Stimulated activated CD8-positive, alpha-beta memory T cell treated with anti-CD3 and anti-CD28 coated beads, Interleukin-12 subunit alpha, Interleukin-12 subunit beta, amount 100 ng/mL, for 24 hours (primary cell): ENCODE results near the gene PACS1.
"Not testable (repeated sequence)": the region's sequence is repeated elsewhere in the genome, so short reads cannot be mapped to it uniquely, and the experiment has no call there.

Experiments
- DNase-seq: peaks from one replicate; pipeline ENCODE4 v3.0.0-alpha.2; 2020; ENCODE audit errors: extremely low read depth

The PACS1 gene

DNA sequence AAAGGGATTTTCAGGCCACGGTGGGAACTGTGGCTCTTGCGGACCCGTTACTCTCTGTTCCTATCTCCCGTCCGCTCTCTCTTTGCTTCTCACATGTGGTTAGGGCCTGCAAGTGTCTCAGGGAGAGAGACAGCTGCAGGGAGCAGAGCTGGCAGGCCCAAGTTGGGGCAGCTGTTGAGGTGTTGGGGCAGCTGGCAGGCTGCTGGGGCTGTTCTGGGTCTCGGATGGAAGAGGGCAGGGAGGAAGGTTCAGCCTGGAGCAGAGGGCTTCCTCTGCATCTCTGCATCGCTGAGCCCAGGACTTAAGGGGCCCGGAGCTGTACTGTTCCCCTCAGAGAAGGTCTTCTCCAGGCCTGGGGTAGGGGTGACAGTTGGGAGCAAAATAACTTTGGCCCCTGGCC, 205.3 kb downstream of the PACS1 start:
- DNase-seq, result no peak

DNA sequence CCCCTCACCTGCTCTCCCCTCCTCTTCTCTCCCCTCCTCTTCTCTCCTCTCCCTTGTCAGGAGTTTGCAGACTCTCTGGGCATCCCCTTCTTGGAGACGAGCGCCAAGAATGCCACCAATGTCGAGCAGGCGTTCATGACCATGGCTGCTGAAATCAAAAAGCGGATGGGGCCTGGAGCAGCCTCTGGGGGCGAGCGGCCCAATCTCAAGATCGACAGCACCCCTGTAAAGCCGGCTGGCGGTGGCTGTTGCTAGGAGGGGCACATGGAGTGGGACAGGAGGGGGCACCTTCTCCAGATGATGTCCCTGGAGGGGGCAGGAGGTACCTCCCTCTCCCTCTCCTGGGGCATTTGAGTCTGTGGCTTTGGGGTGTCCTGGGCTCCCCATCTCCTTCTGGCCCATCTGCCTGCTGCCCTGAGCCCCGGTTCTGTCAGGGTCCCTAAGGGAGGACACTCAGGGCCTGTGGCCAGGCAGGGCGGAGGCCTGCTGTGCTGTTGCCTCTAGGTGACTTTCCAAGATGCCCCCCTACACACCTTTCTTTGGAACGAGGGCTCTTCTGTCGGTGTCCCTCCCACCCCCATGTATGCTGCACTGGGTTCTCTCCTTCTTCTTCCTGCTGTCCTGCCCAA, 206.0 kb downstream of the PACS1 start:
- no peak for DNase-seq

GRCh38 chr11:66276619-66277018, 206.5 kb downstream of the PACS1 start:
- DNase-seq, result not testable (repeated sequence)

DNA sequence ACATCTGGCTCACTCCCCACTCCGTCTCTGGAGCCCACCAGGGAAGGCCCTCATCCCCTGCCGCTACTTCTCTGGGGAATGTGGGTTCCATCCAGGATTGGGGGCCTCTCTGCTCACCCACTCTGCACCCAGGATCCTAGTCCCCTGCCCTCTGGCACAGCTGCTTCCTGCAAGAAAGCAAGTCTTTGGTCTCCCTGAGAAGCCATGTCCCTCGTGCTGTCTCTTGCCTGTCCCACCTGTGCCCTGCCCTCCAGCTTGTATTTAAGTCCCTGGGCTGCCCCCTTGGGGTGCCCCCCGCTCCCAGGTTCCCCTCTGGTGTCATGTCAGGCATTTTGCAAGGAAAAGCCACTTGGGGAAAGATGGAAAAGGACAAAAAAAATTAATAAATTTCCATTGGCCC, 207.0 kb downstream of the PACS1 start:
- DNase-seq, result not testable (repeated sequence)

DNA sequence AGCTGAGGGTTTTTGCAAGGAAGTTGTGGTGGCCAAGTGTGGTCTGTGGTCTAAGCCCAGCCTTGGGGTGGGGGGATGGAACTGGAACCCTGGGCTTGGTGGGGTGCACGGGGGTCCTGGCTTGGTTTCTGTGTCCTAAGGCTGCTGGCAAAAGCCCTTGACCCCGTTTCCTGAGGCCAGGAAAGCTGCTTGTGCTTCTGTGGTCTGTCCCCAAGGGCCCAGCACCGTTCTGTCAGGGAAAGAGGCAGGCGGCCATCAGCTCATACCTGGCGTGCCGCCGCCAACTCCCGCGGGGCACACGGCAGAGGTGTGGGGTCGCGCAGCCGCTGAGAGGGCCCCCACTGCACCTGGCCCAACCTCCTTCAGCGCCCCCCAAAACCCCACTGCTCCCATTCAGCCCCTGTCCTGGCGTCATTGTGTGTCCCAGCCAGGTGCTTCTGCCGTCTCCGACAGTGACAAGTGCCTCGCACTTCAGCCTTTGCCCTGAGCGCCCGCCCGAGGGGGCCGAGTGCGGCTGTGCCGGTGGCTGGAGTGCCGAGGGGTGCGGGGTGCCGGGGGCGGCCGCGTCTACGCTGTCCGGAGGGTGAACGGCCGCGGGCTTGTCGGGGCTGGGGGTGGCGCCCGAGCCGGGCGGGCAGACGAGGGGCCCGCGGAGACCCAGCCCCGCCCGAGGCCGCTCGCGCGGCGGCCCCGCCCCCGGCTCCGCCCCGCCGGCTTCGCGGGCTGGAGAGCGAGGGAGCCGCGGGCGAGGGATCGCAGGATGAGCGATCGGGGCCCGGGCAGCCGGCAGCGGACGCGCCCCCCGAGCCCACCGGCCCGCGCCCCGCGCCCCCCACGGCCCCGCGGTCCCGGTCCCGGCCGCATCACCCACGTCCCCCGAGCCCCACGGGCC, 207.6 kb downstream of the PACS1 start, which contains the start of gene CNIH2:
TSS of gene CNIH2 (plus strand) at position 705 of the 892 bp plus-strand sequence. CDS start 282 bp downstream, outside the sequence.
- DNase-seq, result no peak

GRCh38 chr11:66278363-66279091, 208.5 kb downstream of the PACS1 start:
- DNase-seq, result no peak

DNA sequence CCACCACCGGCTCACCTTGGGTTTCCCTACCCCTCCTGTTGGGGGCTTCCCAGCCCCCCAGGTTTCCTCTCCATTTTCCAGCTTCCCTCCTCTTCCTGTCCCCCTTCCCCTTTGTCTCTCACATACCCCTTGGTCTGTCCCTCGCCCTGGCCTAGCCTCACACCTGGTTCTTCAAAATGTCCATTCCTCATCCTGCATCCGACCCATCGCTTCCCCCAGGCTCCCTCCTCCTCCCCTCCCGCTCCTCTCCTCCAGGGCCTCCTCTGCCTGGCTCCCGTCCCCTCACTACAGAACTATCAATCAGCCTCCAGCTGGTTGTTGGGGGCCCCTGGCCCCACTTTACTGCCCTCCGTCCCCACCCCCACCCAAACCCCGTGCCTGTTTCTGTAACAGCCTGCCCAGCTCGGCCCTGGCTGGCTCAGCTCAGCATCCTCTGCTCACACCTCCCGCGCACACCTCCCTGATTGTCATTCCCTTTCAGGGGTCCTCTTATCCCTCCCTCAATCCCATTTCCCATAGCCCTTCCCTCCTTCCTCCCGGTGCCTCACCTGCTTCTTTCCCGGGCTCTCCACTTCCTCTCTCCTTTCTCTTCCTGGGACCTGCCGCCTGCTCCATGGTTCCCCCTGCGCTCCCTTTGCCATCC, 209.1 kb downstream of the PACS1 start:
- DNase-seq, result no peak

DNA sequence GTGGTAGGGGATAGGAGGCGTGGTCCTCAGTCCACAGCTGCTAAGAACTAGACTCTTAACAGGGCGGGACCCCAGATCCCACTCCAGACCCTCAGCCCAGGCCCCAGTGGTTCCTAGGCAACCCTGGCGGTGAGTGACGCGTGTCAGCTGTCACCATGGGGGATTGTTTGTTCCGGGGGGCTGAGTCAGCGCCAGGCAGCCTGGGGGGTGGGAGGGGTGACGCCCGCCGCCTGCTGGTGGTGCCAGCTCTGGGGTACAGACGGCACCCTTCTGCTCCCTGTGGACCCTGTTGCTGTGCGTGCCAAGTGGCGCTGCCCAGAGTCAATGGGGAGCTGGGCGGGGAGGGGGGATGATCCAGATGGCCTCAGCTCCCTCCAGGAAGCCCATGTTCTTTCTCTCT, 210.4 kb downstream of the PACS1 start:
- DNase-seq, result no peak

GRCh38 chr11:66281001-66281400, 210.9 kb downstream of the PACS1 start:
- DNase-seq, result no peak

DNA sequence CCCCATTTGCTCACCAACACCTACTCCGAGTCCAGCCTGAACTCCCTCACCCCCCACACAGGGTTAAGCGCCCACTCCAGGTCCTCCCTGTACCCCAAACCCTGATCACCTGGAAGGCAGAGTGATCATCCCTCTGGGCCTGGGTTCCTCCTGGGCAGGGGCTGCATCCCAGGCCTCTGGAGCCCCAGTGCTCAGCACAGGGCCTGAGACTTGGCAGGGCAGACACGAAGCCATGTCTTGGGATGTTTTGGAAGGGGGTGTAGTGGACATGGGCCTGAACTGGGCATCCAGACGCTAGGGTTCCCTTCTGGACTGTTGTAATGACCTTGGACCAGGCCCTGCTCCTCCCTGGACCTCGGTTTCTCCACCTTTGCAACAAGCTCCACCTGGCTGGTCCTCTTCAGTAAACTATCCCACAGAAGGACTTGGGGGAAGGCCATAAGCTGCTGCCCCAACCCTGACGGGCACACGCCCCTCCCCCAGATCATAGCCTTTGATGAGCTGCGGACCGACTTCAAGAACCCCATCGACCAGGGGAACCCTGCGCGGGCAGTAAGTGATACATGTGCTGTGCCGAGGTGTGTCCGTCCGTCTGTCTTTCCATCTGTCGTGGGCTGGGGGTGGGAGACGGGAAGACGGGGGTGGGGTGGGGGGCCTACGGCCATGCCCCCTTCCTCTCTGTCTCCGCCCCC, 211.8 kb downstream of the PACS1 start:
- no peak for DNase-seq

DNA sequence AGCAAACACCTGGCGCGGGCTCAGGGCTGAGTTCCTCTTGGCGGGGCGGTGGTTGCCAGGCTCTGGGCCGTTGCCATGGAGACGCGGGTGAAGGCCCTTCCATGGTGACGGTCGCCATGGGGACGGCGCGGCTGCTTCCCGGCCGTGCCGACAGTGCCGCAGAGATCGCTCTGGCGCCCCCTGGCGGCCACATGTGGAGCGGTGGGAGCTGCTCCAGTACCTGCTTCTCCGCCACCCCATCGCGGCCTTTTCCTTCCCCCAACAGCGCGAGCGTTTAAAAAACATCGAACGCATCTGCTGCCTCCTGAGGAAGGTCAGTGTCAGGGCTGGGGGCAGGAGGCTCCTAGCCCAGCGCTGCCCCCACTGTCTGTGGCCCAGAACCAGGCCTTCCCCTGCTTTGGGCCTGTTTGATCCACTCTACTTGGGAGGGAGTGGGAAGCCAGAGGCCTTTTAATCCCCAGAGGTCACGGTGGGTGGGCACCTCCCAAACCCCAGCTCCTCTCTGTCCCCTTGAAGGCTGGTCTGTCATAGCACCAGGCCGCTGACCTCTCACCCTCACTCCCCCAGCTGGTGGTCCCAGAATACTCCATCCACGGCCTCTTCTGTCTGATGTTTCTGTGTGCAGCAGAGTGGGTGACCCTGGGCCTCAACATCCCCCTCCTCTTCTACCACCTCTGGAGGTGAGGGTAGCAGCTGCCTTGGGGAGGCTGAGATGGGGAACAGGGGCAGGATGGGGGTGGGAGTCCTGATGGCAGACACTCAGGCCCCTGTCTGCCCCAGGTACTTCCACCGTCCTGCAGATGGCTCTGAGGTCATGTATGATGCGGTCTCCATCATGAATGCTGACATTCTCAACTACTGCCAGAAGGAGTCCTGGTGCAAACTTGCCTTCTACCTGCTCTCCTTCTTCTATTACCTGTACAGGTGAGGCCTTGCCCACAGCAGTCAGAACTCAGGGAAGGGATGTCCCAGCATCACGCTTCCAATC, 212.7 kb downstream of the PACS1 start:
- DNase-seq, result peak; percentile 99

DNA sequence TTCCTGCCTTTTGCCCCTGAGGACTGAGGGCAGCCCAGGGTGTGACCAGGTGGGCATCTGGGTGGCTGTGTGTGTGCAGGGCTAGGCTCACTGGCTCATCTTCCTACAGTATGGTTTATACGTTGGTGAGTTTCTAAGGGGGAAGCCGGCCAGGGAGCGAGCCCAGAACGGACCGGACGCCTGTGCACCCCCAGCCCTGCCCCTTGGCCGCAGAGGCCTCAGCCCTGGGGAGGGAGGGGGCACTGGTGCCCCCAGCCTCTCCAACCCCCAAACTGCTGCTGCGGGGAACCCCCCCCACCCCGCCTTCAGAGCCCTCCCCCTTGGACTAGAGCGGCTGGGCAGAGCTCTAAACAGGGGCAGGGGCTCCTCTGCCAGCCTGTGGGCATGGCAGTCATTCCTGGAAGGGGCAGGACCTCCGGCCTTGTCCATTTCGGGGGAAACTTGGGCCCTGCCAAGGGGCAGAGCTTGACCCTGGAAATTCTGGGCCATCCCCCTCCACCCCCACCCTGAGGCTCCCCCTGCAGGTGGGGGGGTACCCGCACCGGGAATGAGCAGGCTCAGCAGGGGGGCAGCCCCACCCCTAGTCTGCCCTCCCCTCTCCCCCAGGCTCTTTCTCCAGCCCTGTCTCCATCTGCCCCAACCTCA, 213.5 kb downstream of the PACS1 start:
- DNase-seq, result no peak

- no peak for DNase-seq
Observed at GRCh38 chr11:66284526-66285078, 214.5 kb downstream of the PACS1 start.

- DNase-seq, result no peak
Observed at GRCh38 chr11:66285250-66285947, 215.3 kb downstream of the PACS1 start.

DNA sequence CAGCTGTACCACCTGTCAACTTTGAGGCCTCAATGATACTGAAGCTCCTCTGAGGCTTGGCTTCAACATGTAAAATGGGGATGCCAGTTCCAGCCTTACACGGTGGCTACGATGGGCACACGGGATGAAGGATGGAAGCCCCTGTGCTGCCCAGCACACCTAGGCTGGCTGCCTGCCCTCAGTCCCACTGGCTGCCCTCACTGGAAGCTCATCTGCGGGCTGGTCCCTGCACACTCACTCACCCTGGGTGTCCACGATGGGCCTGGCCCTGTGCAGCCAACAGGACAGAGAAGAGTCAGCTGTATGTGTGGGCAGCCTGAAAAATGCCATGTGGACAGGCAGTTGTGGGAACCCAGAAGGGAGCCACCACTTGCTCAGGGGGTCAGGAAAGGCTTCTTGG, 216.6 kb downstream of the PACS1 start:
- no peak for DNase-seq

- DNase-seq, result no peak
Observed at GRCh38 chr11:66287211-66287888, 217.3 kb downstream of the PACS1 start.

DNA sequence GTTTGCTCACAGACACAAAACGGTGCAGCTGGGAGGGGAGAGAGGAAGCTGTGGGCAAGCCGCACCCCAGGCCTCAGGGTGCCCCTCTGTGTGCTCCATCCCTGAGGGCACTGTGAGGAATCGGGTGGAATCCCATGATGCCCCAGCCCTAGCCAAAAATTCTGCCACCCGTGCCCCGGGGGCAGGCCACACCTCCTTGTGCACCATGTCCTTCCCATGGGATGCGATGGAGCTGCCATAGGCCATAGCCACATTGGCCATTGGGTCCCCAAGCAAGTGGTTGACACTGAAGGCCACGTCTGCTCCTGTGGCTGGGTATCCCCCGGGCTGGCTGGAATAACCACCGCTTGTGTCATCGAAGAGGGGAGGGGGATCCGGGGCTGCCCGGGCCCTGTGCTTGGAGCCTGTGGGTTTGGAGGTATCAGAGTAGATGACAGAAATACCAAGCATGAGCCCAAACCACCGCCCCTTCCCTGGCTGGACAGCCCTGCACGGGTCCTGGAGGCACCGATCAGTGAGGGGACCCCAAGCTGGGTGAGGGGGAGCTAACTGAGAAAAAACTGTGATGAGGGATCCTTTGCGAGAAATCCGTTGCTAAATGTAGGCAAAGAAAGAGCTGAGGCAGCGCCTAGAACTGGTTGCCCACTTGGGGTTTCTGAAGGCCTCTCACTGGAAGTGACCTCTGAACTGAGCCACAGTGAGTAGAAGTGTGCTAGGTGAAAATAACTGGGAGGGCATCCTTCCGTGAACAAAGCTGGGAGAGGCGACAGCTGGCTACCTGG, 218.0 kb downstream of the PACS1 start:
- DNase-seq, result no peak
